Umbilical cord (tissue), 2 donors: ENCODE data around the gene ANAPC16. TPM values are rescaled to one million over a fixed set of nuclear protein-coding genes. Genes with fewer than 3 reads are reported as not detected.
"Not testable (repeated sequence)": the region's sequence is repeated elsewhere in the genome, so short reads cannot be mapped to it uniquely, and the experiment has no call there.

ENCODE experiments used
- DNase-seq: peaks from one replicate; pipeline ENCODE4 v3.0.0-alpha.2; 2015; ENCODE audit warnings: low spot score
- total RNA-seq: library from RNA; depleted of rRNA; stranded (reverse); fragments of >200 nt; gene quantifications from one replicate; pipeline ENCODE4 v1.2.3, GENCODE V29; 2014; ENCODE audit warnings: low replicate concordance; ENCODE audit not compliant: insufficient read depth

ANAPC16 gene
- total RNA-seq, 1 donor from 2014 or later: 72.0 TPM

DNA sequence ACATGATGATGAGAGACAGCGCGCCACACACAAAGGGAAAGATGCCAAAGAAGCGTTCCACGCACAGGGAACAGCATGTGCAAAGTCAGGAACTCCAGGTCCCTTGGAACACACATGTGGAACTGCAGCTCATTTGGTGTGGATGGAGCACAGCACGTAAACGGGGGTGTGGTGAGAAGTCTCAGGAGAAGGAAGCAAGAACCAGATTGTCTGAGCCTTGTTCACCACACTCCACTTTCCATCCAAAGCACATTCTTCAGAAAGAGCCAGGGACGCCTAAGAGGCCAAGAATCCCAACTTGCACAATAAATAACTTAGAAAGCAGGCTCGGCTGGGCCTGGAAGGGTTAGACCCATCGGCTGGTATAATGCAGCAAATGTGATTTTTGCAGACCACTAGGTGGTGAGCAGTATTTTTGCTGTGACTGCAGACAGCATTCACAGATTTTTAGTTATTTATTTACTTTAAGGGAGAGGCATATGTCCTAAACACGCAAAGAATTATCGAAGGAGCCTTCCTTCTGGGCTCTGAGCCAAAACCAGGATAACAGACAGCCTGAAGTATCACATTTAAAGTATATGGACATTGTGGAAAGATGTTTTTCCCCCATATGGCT is 28.1 kb downstream of the ANAPC16 start:
- peak; percentile 95 for DNase-seq

- DNase-seq: no peak
Observed at GRCh38 chr10:72244573-72245038, 28.8 kb downstream of the ANAPC16 start.

- no peak for DNase-seq
Observed at GRCh38 chr10:72245949-72246525, 30.2 kb downstream of the ANAPC16 start.

- peak; percentile 91 for DNase-seq
Observed at GRCh38 chr10:72248468-72249151, 32.8 kb downstream of the ANAPC16 start.

DNA sequence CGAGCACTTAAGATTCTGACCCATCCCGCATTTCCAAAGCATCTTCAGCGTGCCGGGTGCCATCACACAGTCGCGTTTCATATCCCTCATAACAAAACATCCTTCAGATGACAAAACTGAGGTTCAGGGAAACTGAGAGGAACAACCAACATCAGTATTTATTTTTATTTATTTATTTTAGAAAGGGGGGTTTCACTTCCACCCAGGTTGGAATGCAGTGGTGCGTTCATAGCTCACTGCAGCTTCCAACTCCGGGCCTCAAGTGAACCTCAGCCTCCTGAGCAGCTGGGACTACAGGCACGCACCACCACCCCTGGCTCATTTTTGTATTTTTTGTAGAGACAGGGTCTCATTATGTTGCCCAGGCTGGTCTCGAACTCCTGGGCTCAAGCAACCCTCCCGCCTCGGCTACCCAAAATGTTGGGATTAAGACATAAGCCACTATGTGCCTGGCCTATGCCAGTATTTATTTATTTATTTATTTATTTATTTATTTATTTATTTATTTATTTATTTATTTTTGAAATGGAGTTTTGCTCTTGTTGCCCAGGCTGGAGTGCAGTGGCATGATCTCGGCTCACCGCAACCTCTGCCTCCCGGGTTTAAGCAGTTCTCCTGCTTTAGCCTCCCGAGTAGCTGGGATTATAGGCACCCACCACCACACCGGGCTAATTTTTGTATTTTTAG is 33.5 kb downstream of the ANAPC16 start:
- not testable (repeated sequence) for DNase-seq

DNA sequence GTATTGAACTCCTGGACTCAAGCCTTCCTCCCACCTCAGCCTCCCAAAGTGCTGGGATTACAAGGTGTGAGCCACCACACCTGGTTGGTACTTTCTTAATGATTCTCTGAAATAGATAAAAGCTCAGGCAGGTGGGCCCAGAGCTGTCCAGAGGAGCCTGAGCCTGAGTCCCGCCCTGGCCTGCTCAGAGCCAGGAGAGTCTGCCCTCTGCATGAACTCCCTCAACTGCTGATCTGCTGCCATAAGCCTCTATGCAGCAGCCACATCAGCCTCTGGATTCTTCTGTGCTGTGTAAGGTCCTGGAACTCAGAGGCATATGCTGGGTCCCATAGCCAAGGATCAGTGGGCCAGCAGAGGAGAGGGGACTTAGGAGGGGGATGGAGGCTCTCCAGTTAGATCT is 34.9 kb downstream of the ANAPC16 start:
- peak; percentile 91 for DNase-seq

- no peak for DNase-seq
Observed at GRCh38 chr10:72251635-72252034, 35.8 kb downstream of the ANAPC16 start.

GRCh38 chr10:72252972-72253371 is 37.2 kb downstream of the ANAPC16 start:
- no peak for DNase-seq

GRCh38 chr10:72253578-72253977 is 37.8 kb downstream of the ANAPC16 start:
- no peak for DNase-seq

DNA sequence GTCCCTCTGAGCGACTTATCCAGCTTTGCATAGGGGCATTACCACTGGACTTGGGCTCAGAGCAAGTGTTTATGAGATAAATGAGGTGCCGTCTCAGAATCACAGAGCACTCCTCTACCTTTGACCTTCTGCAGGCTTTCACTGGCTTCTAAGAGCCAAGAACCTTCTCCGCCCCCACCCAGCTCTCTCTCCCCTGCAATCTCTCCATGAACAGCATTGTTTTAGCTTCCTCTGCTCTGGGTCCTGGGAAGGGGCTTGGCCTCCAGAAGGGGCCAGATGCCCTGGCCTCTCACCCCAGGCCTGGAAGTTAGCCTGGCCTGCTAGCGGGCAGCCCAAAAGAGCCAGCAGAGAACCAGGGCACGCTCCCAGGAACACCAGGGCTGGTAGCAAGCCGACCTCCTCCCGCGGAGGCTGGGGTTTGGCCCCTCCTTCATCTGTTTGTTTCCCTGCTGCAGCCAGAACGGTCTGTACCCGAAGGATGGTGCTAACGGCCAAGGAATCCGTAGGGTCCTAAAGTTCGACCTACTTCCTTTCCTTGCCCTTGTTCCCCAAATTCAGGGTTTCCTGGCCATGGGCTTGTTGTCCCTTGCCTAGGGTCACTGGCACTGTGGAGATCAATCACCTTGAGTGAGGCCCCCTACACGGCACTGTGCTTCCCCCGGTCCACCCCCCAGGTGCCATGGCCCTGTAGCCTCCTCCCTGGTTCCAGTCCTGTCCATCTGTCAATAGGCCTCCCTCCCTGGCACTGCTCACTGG is 39.2 kb downstream of the ANAPC16 start:
- DNase-seq: peak; percentile 93

GRCh38 chr10:72255977-72256729 is 40.3 kb downstream of the ANAPC16 start:
- no peak for DNase-seq

DNA sequence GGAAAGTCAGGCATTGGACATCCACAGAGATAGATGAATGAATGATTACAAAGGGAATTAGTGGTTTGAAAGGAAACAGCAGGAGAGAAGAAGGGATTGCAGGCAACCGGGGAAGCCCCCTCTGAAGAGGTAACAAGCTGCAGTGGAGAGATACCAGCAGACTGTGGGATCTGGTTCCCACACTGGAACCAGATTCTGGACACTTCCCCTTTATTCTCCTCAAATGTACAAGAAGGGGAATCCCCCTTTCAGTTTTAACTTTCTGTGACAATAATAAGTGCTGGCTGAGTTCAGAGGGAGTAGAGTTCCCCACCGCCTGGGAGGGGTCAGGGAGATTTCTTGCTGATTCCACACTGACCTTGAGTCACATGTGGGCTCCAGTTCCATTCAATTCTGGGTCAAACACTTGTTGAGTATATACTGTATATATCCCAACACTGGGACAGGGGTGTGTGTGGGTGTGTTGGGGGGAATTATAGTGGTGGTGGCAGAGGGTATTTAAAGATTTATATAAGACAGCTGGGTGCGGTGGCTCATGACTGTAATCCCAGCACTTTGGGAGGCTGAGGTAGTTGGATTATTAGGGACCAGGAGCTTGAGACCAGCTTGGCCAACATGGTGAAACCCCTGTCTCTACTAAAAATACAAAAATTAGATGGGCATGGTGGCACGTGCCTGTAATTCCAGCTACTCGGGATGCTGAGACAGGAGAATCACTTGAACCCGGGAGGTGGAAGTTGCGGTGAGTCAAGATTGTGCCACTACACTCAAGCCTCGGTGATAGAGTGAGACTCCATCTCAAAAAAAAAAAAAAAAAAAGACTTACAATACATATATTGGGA is 41.5 kb downstream of the ANAPC16 start:
- no peak for DNase-seq

DNA sequence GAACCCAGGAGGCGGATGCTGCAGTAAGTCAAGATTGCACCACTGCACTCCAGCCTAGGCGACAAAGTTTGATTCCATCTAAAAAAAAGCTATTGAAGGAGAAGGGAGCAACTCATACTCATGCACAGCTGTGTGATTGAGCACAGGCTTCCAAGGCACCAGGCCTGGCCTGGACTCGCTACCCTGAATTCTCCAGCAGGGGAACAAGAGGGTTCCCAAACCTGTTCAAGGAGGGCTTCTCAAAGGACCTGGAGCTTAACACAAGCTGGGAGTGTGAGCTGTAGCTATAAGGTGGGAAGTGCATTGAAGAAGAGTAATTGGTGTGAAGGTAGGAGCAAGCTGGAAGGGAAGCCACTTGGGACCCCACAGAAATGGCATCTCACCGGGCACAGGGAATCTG is 42.8 kb downstream of the ANAPC16 start:
- DNase-seq: no peak

DNA sequence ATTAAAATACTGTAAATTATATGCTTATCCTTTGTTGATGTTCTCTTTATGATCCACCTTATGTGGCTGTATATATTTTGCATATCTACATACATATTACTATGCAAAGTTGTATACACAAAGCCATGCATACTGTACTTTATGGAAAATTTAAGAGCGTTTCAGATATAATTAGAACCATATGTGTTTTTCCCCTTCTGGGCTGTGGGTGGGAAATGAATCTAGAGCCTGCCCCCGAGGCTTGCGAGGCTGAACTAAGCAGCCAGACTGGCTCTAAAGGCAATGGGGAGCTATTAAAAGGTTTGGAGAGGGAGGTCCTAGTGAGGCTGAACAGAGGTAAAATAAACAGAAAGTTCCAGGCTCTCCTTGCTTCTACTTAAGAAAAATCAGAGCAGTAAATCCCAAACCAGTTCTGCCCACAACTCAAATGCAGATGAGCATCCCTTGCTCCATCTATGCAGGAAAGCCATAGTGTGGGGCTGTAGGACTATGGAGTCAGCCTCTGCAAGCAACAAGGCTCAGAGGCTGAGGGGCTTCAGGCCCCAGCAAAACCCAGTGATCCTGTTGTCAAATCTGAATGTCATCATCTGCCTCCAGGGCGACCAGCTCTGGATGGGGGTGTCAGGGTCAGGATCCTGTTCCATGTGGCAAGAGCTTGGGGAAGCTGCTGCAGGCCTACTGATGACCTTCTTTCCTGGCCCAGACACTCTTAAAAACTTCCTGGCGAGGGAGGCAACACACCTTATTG is 43.9 kb downstream of the ANAPC16 start:
- peak; percentile 93 for DNase-seq

DNA sequence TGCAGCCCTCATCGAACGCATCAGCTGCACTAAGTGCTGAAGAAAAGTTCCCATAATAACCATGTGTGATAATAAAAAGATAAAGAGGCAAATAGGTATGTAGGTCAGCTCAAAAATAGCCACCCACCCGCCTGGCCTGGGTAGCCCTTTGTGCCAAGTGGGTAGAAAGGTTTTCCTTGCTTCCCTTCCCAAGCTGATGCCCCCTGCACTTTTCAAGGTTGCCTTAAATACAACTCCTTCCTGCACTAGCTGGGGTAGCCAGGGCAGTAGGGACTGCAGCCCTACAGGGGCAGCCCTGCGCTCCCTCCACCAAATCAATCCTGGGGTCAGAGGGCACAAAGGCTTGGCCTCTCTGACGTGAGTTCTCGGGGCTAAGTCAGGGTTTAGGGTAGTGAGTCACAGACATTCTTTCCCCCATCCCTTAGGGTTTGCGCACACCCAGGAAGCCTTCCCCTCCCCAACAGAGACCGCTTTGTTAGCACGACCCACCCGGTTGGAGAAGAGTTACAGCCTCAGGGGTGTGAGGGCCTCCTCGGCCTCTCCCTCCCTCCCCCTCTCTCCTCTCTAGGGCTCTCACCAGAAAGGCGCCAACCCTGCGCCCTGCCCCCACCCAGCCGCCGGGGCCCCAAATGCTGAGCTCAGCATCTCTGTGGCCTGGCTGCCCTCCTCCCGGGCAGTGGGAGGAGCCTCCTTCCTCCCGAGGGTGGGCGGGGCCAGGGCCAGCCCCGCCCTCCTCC is 44.6 kb downstream of the ANAPC16 start:
- peak; percentile 99 for DNase-seq

DNA sequence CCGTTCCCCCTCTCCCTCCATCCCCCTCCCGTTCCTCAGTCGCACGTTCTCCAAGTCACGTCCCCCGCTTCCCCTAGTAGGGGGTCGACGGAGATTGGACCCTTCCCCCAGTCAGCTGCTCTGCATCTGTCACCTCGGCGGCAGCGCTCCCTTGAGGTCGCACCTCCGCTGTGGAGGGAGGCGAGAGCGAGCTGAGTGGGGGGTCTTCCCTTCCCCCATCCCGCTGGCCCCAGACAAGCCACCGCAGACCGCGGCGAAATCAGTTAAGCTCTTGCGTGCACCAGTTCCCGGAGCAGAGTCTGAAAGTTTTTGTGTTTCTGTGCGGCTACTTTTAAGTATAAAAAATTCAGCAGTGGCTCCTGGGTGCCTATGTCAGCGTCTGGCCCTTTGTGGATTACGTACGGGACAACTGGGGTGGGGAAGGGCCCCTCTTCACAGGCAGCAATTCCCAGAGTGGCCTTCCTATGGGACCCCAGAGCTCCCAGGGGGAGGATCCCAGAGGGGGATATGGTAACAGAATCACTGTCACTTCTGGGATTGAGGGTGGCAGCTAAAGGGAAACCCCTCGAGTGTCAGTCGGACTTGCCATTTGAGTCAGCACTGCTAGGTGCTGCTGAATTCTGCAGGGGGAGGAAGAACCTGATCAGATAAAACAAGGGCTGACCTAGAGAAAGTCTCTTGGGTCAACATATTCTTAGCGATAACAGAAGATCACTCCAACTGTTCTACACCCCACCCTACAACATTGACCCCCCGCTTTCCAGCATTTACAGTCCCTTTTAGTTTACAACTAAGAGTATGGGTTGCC is 45.4 kb downstream of the ANAPC16 start:
- no peak for DNase-seq

- no peak for DNase-seq
Observed at GRCh38 chr10:72261784-72262404, 46.1 kb downstream of the ANAPC16 start.
